Measurements from ENCODE around the gene STAMBPL1. TPM values are rescaled to one million over a fixed set of nuclear protein-coding genes. Genes with fewer than 3 reads are reported as not detected.

STAMBPL1 gene
- total RNA-seq, 4 donors from 2014 or later = 14.4 to 25.1 (median 16.2) TPM

DNA sequence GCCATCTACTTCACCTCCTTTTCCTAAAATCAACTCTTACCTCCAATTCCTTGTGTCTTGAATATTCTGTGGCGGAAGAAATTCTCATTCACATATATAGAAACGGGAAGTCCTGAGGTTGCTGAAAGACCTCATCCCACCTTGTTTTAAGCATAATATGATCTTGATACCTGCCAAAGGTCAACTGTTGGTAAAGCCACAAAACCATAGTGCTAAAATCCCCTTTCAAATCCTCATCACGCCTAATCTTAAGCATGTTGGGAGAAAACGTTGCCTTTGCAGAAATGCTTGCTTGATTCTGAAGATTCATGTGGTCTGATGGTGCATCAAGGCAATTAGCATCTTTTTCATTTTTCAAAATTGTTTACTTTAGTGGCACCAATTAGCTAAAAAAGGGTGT lies 36.9 kb upstream of the STAMBPL1 start:
- DNase-seq (ENCODE audit: low spot score) (no peak), ATAC-seq (ENCODE audit: low FRiP score) (no peak)
- TF ChIP-seq CTCF (IDR thresholded peaks at IDR 0.05) = no peak

DNA sequence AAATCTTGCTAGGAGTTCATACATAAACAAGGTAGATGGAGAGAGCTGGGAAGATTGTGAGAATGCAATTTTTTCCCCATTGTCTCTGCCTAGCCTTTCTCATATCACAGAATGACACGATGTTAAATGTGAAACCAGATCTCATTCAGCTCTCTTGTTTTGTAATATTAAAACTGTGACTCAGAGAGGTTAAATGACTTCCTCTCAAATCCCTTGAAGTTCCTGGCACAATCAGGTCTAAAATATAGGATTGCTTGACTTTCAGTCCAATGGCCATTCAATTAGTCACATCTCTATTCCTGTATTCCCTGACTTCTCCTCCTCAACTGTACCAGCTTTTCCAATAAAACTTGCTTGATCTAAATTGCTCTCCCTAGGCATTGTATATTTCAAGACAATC lies 31.5 kb upstream of the STAMBPL1 start:
- DNase-seq (ENCODE audit: low spot score) = no peak
- ATAC-seq (ENCODE audit: low FRiP score) = peak; percentile 76
- TF ChIP-seq CTCF (IDR thresholded peaks at IDR 0.05) = no peak

GRCh38 chr10:88849234-88849633 lies 30.8 kb upstream of the STAMBPL1 start:
- no peak for TF ChIP-seq CTCF (IDR thresholded peaks at IDR 0.05)
- DNase-seq (ENCODE audit: low spot score) = no peak
- peak; percentile 55 for ATAC-seq (ENCODE audit: low FRiP score)

DNA sequence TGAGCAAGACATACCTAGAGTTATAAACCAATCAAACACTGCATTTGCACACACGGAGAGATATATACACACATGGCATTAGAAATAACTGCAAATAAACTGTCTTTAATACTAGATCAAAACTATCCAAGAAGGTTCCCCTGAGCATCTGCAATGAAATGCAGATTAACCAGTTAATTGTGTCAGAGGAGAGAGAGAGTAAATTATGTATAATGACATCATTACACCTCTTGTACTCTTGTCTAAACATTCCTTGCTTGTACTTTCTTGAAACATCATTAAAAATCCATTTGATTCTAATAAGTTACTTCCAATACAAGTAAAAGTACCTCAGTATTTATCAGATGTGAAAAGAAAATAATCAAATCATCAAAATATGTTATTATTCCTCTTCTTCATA lies 29.3 kb upstream of the STAMBPL1 start:
- TF ChIP-seq CTCF (IDR thresholded peaks at IDR 0.05) = no peak
- ATAC-seq (ENCODE audit: low FRiP score) = no peak
- DNase-seq (ENCODE audit: low spot score) = no peak

GRCh38 chr10:88851706-88852105 lies 28.3 kb upstream of the STAMBPL1 start, which contains the start of gene ANKRD22:
Gene ANKRD22 (minus strand): TSS chr10:88851844. CDS start chr10:88851607, 237 bp downstream.
- ATAC-seq (ENCODE audit: low FRiP score) (peak; percentile 62), DNase-seq (ENCODE audit: low spot score) (no peak)
- TF ChIP-seq CTCF (IDR thresholded peaks at IDR 0.05) = no peak

DNA sequence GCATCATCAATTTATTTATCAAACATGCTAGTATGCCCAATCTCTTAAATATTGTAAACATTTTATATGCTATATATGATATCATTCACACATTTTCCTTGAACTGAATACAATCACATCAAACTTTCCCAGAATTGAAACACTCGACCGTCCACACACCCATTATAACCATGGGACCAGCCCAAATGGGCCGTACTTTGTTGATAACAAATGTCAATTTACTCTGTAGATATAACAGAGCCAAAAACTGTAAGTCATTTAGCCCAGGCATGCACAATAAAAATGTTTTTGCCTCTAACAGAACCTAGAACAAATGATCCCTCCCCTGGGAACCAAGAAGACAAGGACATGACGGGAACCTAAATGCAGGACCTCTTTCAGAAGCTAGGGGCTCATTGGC lies 27.7 kb upstream of the STAMBPL1 start:
- no peak for TF ChIP-seq CTCF (IDR thresholded peaks at IDR 0.05)
- DNase-seq (ENCODE audit: low spot score) = no peak

GRCh38 chr10:88853155-88853881 lies 26.7 kb upstream of the STAMBPL1 start:
- DNase-seq (ENCODE audit: low spot score) (no peak), ATAC-seq (ENCODE audit: low FRiP score) (no peak)
- no peak for TF ChIP-seq CTCF (IDR thresholded peaks at IDR 0.05)

More for the DNA sequence above, 27.7 kb upstream of the STAMBPL1 start:
- ATAC-seq (ENCODE audit: low FRiP score) = no peak
